B cell (primary cell): Measurements from ENCODE around the gene XYLT1. TPM values are rescaled to one million over a fixed set of nuclear protein-coding genes. Genes with fewer than 3 reads are reported as not detected.

Experiments
- ATAC-seq: fragments of 200-7000 bp; cut with Tn5 transposase; one replicate; pipeline ENCODE4 v1.10.0; 2021; ENCODE audit warnings: low read depth, mild to moderate bottlenecking, moderate number of reproducible peaks, moderate library complexity
- CTCF ChIA-PET: fragments of 350-600 bp; sonication (Branson Sonifier 250); formaldehyde crosslinking; loops from one replicate; lab custom pipeline; 2021; ENCODE audit warnings: antibody characterized with exemption, inconsistent platforms; lab: Charles Lee
- POLR2A ChIA-PET: fragments of 350-600 bp; sonication (Branson Sonifier 250); formaldehyde crosslinking; loops from one replicate; lab custom pipeline; 2021; ENCODE audit warnings: antibody characterized with exemption; lab: Charles Lee
- DNase-seq: peaks from one replicate; pipeline ENCODE4 v3.0.0; 2013
- H2AFZ ChIP-seq: 2 replicates; pipeline ENCODE4 v1.6.1; 2012; ENCODE audit warnings: mild to moderate bottlenecking, low read depth, low read length; ENCODE audit not compliant: insufficient read depth, poor library complexity, severe bottlenecking
- H3K27ac ChIP-seq, 2 donors: 1 replicate in 1 of 2; 2 replicates in 1 of 2; pipeline ENCODE4 v1.5.1; 2012 to 2013; ENCODE audit warnings: low read length in 2 of 2, mild to moderate bottlenecking in 2 of 2, moderate library complexity in 1 of 2
- H3K27me3 ChIP-seq, 4 experiments: fragments of 200-600 bp in 1 of 4; sonication (generic) in 1 of 4; replicated peaks in 1 of 4; 1 replicate in 2 of 4; 2 replicates in 2 of 4; pipeline versions ENCODE4 v1.6.1 to v1.7.0; 2013 to 2016; ENCODE audit warnings: low read length in 3 of 4, mild to moderate bottlenecking in 2 of 4, mixed read lengths in 1 of 4, moderate library complexity in 1 of 4; ENCODE audit not compliant: insufficient read depth in 4 of 4, control insufficient read depth in 3 of 4; ENCODE audit errors: control extremely low read depth in 1 of 4
- H3K36me3 ChIP-seq, 2 experiments: replicated peaks in 1 of 2; 1 replicate in 1 of 2; 2 replicates in 1 of 2; pipeline versions ENCODE4 v1.6.1 to v1.7.1; 2013; ENCODE audit warnings: low read length in 1 of 2; ENCODE audit not compliant: insufficient read depth in 2 of 2, control insufficient read depth in 1 of 2; ENCODE audit errors: control extremely low read depth in 1 of 2, extremely low read depth in 1 of 2
- H3K4me1 ChIP-seq, 2 donors: fragments of 200-600 bp in 1 of 2; sonication (generic) in 1 of 2; 1 replicate in 1 of 2; 2 replicates in 1 of 2; pipeline versions ENCODE4 v1.5.1 to v1.6.1; 2013 to 2017; ENCODE audit warnings: low read length in 2 of 2; ENCODE audit not compliant: control insufficient read depth in 2 of 2, insufficient read depth in 2 of 2
- H3K4me2 ChIP-seq: replicated peaks from 2 replicates; pipeline ENCODE3; 2012; ENCODE audit warnings: mild to moderate bottlenecking, low read depth, low read length; ENCODE audit not compliant: poor library complexity, severe bottlenecking
- H3K4me3 ChIP-seq, 5 experiments: fragments of 200-600 bp in 1 of 5; sonication (generic) in 1 of 5; 1 replicate in 3 of 5; 2 replicates in 2 of 5; pipeline versions ENCODE4 v1.5.1 to v1.7.0; 2011 to 2016; ENCODE audit warnings: low read length in 4 of 5, mild to moderate bottlenecking in 4 of 5, low read depth in 2 of 5, control low read depth in 1 of 5, moderate library complexity in 1 of 5; ENCODE audit not compliant: insufficient read depth in 1 of 5; ENCODE audit errors: control extremely low read depth in 1 of 5, extremely low read depth in 1 of 5
- H3K79me2 ChIP-seq: fragments of 200-600 bp; sonication (generic); one replicate; pipeline ENCODE4 v1.6.0; 2016; ENCODE audit warnings: low read length; ENCODE audit not compliant: control insufficient read depth, insufficient read depth
- H3K9ac ChIP-seq: fragments of 200-600 bp; sonication (generic); 2 replicates; pipeline ENCODE4 v1.6.1; 2017; ENCODE audit warnings: mild to moderate bottlenecking, low read length, moderate library complexity
- H3K9me3 ChIP-seq, 3 donors: one replicate each; pipeline versions ENCODE4 v1.6.1 to v1.7.1; 2013; ENCODE audit warnings: low read length in 2 of 3; ENCODE audit not compliant: control insufficient read depth in 2 of 3, insufficient read depth in 1 of 3; ENCODE audit errors: control extremely low read depth in 1 of 3
- H4K20me1 ChIP-seq: 2 replicates; pipeline ENCODE4 v1.6.0; 2012; ENCODE audit warnings: mild to moderate bottlenecking, low read length; ENCODE audit not compliant: insufficient read depth, control insufficient read depth, poor library complexity, severe bottlenecking
- H3K27ac Mint-ChIP-seq: one replicate; pipeline ENCODE4 v1.8.0; 2021; ENCODE audit warnings: mixed read lengths
- H3K27me3 Mint-ChIP-seq: one replicate; pipeline ENCODE4 v1.8.0; 2021; ENCODE audit warnings: mixed read lengths
- H3K4me1 Mint-ChIP-seq: one replicate; pipeline ENCODE4 v1.8.0; 2021; ENCODE audit warnings: mixed read lengths
- H3K4me3 Mint-ChIP-seq: one replicate; pipeline ENCODE4 v1.8.0; 2021; ENCODE audit warnings: mixed read lengths
- H3K9me3 Mint-ChIP-seq: one replicate; pipeline ENCODE4 v1.8.0; 2022; ENCODE audit warnings: mixed read lengths; ENCODE audit not compliant: insufficient read depth
- EZH2 ChIP-seq: IDR thresholded peaks from 2 replicates; pipeline ENCODE4 v1.6.1; 2012; ENCODE audit warnings: borderline replicate concordance, low read depth, mild to moderate bottlenecking, moderate library complexity, low read length; ENCODE audit not compliant: insufficient read depth, poor library complexity, severe bottlenecking
- WGBS: methylation state at CpG from one replicate; pipeline ENCODE4 v1.1.5; 2013; ENCODE audit warnings: missing lambda C conversion rate; ENCODE audit not compliant: insufficient coverage; 5-methylcytosine and 5-hydroxymethylcytosine counted together
- intact Hi-C: fragments of 100-400 bp; cut with micrococcal nuclease; formaldehyde crosslinking; loops from one replicate; pipeline ENCODE4 v1.10.0; 2022
- polyA plus RNA-seq: library from polyadenylated mRNA; depleted of rRNA; stranded (reverse); fragments of >200 nt; gene quantifications from 2 replicates; pipeline ENCODE4 v1.2.3, GENCODE V29; 2012
- total RNA-seq, 2 donors: library from RNA; stranded (reverse); fragments of 120-200 nt in 1 of 2; gene quantifications; 1 replicate in 1 of 2; 2 replicates in 1 of 2; pipeline versions ENCODE4 v1.2.3 to v1.2.4, GENCODE V29; 2013 to 2022
- TF ChIP-seq, protein P1 (sequence below): fragments of 200-600 bp; IDR thresholded peaks from one replicate; pipeline ENCODE4 v1.8.0; 2022; ENCODE audit warnings: antibody characterized with exemption, mild to moderate bottlenecking

Gene XYLT1
- total and polyA plus RNA-seq, 2 donors (not counting 1 experiment from before 2014, with no cell fraction given): 8.7 to 59.6 TPM

GRCh38 chr16:17323171-17323570 is 147.6 kb downstream of the XYLT1 start:
- no peak overlapping the region for H3K4me2 ChIP-seq
- Mint-ChIP-seq H3K27me3 (no peaks in the 10 kb centered on the region), H3K27ac (no peak overlapping the region), H3K4me3 (no peak overlapping the region), H3K4me1 (peaks cover 56% of the 10 kb centered on the region), H3K9me3 (no peaks in the 10 kb centered on the region)
- no peaks in the 10 kb centered on the region for H3K36me3 ChIP-seq
- WGBS: 92% methylated on average over 8 of the region's 10 CpGs
- H3K4me1 ChIP-seq: peaks cover 24 to 27% of the 10 kb centered on the region in 2 donors
- no peaks in the 10 kb centered on the region for H3K9me3 ChIP-seq
- H3K79me2 ChIP-seq: peaks cover 88% of the 10 kb centered on the region
- H3K27ac ChIP-seq: no peak overlapping the region
- no peak overlapping the region for H2AFZ ChIP-seq
- ChIA-PET CTCF (interaction anchor here (1.5 kb wide), 1 partner anchor 45 kb away, joined by 4 read pairs; no protein-coding TSS in a partner anchor), POLR2A (interaction anchor here (0.6 to 1.0 kb wide), 2 partner anchors 11 to 18 kb away, joined by 3 read pairs; no protein-coding TSS in a partner anchor)
- ATAC-seq: no peak
- TF ChIP-seq, protein P1, sequence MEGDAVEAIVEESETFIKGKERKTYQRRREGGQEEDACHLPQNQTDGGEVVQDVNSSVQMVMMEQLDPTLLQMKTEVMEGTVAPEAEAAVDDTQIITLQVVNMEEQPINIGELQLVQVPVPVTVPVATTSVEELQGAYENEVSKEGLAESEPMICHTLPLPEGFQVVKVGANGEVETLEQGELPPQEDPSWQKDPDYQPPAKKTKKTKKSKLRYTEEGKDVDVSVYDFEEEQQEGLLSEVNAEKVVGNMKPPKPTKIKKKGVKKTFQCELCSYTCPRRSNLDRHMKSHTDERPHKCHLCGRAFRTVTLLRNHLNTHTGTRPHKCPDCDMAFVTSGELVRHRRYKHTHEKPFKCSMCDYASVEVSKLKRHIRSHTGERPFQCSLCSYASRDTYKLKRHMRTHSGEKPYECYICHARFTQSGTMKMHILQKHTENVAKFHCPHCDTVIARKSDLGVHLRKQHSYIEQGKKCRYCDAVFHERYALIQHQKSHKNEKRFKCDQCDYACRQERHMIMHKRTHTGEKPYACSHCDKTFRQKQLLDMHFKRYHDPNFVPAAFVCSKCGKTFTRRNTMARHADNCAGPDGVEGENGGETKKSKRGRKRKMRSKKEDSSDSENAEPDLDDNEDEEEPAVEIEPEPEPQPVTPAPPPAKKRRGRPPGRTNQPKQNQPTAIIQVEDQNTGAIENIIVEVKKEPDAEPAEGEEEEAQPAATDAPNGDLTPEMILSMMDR: no peak
- no peak for TF ChIP-seq EZH2
- H3K4me3 ChIP-seq: no peak overlapping the region
- H3K27me3 ChIP-seq: no peaks in the 10 kb centered on the region
- intact Hi-C loops: no loop called here
- no peak overlapping the region for H3K9ac ChIP-seq
- DNase-seq: no peak
- peaks cover 6% of the 10 kb centered on the region for H4K20me1 ChIP-seq

- POLR2A ChIA-PET: no interaction called here
- CTCF ChIA-PET: no interaction called here
- Histone ChIP-seq H3K9ac (no peak overlapping the region), H3K4me2 (no peak overlapping the region), H3K27ac (no peak overlapping the region), H3K36me3 (no peaks in the 10 kb centered on the region), H3K9me3 (peaks cover 0 to 5% (median 0%) of the 10 kb centered on the region in 3 donors), H4K20me1 (peaks cover 6% of the 10 kb centered on the region), H3K79me2 (peaks cover 93% of the 10 kb centered on the region), H3K4me1 (peaks cover 30 to 33% of the 10 kb centered on the region in 2 donors), H3K4me3 (no peak overlapping the region), H3K27me3 (no peaks in the 10 kb centered on the region), H2AFZ (no peak overlapping the region)
- H3K4me1 Mint-ChIP-seq: peaks cover 57% of the 10 kb centered on the region
- no peak overlapping the region for H3K4me3 Mint-ChIP-seq
- DNase-seq (no peak), ATAC-seq (no peak)
- no peak overlapping the region for H3K27ac Mint-ChIP-seq
- 100% methylated on average over 3 of the region's 6 CpGs for WGBS
- H3K9me3 Mint-ChIP-seq: no peaks in the 10 kb centered on the region
- no peaks in the 10 kb centered on the region for H3K27me3 Mint-ChIP-seq
- TF ChIP-seq, protein P1: no peak
- TF ChIP-seq EZH2: no peak
- intact Hi-C loops: no loop called here
Observed at GRCh38 chr16:17321824-17322223, 148.9 kb downstream of the XYLT1 start.
